HG02981 (cell line): Measurements from ENCODE around the gene TICRR.
"Not testable (repeated sequence)": the region's sequence is repeated elsewhere in the genome, so short reads cannot be mapped to it uniquely, and the experiment has no call there.

Experiments used
- ATAC-seq: cut with Tn5 transposase; IDR thresholded peaks from one replicate; pipeline ENCODE4 v1.9.1; 2021; ENCODE audit warnings: mild to moderate bottlenecking, moderate library complexity; ENCODE audit not compliant: unreplicated experiment

The TICRR gene, protein sequence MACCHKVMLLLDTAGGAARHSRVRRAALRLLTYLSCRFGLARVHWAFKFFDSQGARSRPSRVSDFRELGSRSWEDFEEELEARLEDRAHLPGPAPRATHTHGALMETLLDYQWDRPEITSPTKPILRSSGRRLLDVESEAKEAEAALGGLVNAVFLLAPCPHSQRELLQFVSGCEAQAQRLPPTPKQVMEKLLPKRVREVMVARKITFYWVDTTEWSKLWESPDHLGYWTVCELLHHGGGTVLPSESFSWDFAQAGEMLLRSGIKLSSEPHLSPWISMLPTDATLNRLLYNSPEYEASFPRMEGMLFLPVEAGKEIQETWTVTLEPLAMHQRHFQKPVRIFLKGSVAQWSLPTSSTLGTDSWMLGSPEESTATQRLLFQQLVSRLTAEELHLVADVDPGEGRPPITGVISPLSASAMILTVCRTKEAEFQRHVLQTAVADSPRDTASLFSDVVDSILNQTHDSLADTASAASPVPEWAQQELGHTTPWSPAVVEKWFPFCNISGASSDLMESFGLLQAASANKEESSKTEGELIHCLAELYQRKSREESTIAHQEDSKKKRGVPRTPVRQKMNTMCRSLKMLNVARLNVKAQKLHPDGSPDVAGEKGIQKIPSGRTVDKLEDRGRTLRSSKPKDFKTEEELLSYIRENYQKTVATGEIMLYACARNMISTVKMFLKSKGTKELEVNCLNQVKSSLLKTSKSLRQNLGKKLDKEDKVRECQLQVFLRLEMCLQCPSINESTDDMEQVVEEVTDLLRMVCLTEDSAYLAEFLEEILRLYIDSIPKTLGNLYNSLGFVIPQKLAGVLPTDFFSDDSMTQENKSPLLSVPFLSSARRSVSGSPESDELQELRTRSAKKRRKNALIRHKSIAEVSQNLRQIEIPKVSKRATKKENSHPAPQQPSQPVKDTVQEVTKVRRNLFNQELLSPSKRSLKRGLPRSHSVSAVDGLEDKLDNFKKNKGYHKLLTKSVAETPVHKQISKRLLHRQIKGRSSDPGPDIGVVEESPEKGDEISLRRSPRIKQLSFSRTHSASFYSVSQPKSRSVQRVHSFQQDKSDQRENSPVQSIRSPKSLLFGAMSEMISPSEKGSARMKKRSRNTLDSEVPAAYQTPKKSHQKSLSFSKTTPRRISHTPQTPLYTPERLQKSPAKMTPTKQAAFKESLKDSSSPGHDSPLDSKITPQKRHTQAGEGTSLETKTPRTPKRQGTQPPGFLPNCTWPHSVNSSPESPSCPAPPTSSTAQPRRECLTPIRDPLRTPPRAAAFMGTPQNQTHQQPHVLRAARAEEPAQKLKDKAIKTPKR (N-terminal part only)

DNA sequence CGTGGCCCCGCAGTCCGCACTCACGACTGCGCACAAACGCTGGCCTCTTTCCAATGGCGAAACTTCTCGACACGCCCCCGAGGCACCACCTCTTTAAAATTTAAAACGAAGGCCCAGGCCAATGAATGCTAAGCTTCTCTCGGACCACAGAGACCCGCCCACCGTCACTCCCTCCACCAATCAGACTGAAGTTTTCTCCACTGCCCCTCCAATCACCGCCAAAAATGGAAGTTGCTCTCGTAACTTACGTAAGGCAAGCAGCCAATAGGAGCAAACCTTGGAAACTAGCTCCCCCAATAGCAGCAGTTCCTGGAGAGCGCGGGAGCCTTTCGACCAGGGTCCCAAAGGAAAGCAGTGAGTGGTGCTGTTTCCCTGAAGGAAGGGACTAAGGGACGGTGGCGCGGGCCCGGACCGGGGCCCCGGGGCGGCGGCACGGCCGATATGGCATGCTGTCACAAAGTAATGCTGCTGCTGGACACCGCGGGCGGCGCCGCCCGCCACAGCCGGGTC, at the start of gene TICRR:
Gene TICRR, plus strand, starts transcription at position 324 of the 510 bp plus-strand sequence. Its CDS starts 118 bp downstream, at position 442.
- peak; percentile 93 for ATAC-seq

DNA sequence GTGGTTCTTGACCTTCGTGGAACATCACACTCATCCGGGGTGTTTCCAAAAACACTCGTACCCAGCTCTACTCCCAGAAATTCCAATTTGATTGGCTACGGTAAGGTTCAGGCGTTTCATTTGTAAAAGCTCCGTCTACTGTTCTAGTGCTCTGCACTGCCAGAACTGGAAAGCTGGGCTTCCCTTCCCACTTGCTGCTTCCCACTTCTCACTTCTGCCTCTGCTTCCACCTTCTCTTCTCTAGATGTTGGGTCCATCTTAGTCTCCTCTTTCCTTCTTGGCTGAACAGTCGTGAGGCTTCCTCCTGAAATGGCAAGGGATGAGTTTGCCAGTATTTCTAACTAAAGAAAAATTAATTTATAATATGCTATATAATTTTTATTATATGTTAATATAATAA, 49.1 kb upstream of the TICRR start:
- ATAC-seq, result no peak

DNA sequence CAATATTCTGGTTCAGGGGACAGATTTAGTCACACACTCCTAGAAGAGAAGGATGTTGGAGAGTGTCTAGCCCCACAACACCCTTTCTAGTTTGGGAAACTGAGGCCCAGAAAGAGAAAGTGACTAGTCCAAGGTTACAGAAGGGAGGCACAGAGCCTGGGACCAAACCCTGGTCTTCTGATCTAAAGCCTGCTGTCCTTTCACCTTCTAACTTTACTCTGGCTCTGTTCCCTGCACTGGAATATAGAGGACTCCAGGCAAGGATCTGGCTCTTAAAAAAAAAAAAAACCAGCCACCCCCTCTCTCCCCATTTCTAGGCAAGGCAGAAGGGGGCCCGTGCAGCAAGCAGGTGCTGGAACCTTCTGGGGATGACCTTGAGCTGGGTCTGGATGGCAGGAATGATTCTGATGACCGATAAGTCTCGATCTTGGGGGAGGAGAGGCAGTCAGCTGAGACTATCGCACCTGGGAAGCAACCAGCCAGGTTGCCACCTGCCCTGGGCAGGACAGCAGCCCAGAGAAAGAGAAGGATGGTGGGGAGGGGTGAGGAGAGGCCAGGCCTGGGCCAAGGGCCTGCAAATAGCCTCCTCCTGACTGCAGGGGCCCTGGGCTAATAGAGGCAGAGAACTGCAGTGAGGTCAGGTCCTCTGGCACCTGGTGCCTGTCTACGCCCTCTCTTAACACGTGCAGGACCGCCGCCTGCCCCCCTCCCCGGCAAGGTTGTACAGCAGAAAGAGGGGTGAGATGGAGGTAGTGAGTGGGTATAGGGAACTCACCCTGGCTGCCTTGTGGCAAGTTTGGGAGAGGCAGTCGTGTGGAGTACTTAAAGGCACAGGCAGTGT, 48.4 kb upstream of the TICRR start:
- no peak for ATAC-seq

DNA sequence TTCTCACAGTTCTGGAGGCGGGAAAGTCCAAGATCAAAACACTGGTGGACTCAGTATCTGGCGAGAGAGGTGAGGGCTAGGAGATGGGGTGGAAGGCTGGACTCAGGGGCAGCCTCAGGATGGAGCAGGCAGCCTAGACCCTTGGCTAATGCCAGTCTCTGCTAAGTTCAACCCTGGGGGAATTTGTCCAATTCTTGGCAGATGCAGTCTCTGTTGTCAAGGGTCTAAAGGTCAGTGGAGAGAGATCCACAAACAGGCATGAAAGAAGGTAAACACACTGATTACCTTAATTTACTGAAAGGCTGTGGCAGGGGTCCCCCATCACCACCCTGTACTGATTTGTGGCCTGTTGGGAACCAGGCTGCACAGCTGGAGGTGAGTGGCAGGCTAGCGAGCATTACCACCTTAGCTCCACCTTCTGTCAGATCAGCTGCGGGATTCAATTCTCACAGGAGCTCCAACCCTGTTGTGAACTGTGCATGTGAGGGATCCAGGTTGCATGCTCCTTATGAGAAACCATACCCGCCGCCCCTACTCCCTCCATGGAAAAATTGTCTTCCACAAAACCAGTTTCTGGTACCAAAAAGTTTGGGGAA, 46.4 kb upstream of the TICRR start:
- ATAC-seq, result no peak

DNA sequence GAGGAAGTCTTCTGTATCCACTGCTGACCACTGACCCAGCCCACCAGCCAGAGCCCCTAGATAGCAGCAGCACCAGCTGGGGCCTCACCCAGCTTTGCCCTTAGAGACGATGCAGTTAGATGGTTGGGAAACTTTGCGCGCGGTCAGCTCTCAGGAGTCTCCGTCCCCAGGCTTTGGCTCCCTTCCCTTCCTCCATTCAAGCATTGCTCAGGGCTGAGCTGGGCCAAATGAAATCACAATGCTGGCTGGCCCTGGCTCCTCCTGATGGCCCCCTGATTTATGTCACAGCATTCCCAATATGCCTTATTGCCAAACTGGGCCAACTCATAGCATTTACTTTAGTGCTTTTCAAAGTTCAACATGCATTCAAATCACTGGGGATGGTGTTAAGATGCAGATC, 44.3 kb upstream of the TICRR start:
- ATAC-seq, result no peak

DNA sequence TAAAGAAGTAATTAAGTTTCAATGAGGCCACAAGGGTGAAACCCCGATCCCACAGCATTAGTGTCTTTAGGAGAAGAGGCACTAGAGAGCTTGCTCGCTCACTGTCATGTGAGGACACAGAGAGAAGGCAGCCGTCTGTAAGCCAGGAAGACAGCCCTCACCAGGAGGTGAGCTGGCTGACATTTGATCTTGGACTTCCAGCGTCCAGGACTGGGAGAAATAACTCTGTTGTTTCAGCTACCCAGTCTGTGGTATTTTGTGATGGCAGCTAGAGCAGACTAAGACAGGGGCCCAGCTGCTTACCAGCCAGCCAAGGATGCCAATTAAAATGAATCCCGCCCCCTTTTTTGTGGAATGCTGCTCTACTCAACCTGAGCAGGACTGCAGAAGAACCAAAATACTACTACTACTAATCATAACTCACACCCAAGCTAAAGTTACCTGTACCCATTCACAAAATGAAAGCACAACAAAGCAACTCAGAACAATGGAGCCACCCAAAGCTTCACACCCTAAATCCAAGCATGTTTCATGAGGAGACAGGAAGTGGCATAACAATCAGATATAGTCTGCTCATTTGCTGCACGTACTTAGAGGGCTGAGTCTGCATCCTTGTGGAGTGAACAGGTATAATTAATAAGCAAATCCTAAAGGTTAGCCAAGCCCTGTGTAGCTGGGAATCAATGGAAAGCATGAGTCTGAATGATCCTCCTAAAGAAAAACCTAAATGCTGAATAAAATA, 43.3 kb upstream of the TICRR start:
- ATAC-seq, result no peak

DNA sequence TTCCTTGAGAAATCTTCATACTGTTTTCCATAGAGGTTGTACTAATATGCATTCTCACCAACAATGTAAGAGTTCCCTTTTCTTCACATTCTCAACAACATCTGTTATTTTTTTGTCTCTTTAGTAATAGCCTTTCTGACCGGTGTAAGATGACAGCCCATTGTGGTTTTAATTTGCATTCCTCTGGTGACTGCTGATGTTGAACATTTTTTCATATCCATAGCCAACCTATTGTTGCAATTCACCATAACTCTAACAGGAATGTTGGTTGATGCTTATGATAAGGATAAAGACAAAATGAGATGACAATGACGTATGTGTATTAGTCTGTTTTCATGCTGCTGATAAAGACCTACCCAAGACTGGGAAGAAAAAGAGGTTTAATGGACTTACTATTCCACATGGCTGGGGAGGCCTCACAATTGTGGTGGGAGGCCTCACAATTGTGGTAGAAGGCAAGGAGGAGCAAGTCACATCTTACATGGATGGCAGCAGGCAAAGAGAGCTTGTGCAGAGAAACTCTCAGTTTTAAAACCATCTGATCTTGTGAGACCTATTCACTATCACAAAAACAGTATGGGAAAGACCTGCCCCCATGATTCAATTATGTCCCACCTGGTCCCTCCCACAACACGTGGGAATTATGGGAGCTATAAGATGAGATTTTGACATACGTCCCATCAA, 41.3 kb upstream of the TICRR start:
- ATAC-seq, result no peak

DNA sequence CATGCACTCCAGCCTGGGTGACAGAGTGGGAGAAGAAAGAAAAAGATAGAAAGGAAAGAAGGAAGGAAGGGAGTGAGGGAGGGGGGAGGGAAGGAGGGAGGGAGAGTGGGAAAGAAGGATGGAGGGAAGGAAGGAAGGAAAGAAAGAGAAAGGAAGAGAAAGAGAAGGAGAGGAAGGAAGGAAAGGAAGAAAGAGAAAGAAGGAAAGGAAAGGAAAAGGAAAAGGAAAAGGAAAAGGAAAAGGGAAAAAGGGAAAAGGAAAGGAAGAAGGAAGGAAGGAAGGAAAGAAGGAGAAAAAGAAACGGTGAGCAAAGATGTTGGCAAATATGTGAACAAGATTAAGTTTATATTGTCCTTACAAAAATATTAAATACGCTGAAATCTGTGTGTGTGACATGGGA, 36.2 kb upstream of the TICRR start:
- ATAC-seq, result no peak

DNA sequence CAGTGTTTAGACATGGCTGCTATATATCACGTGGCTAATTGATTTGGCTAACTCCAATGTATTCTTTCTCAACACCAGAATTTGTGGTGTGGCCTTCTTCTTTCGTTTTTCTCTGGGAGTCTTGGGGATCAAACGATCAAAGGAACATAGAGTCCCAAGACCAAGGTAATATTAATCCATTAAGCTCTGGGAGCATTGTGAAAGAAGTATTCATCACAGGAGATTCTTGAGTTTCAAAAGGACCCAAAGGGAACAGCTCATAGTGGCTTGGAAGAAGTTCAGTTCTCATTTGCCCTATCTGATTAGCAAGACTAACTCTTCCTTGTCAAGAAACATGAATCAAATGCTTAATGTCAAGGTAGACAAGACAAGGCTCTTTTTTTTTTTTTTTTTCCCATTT, 32.9 kb upstream of the TICRR start:
- ATAC-seq, result no peak

DNA sequence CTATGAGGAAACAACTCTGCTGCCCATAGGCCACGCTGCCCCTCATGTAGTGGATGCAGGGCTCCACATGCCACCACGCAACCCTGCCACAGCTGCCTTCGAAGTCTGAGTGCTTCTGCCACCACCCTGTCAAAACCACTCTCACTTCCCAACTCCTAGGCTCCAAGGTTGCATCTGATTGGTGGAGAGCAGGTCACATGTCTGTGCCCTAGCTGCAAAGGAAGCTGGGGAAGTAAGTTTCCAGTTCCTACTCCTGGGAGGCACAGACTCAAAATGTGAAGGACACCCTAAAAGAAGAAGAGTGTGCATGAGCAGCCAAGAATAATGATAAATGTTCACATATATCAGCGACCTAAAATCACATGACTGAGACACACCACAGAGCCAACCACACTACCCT, 31.9 kb upstream of the TICRR start:
- ATAC-seq, result no peak

DNA sequence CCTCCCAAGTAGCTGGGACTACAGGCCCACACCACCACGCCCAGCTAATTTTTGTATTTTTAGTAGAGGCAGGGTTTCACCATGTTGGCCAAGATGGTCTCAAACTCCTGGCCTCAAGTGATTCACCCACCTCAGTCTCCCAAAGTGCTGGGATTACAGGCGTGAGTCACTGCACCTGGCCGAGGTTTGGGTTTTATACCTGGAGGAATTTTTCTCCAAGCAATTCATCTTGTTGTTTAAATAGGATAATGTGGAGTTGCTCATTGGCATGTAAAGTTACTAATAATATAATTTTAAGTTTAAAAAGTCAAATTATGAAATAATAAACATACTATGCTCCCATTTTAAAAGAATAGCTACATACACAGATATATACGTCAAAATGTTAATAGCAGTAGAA, 26.1 kb upstream of the TICRR start:
- ATAC-seq, result not testable (repeated sequence)

DNA sequence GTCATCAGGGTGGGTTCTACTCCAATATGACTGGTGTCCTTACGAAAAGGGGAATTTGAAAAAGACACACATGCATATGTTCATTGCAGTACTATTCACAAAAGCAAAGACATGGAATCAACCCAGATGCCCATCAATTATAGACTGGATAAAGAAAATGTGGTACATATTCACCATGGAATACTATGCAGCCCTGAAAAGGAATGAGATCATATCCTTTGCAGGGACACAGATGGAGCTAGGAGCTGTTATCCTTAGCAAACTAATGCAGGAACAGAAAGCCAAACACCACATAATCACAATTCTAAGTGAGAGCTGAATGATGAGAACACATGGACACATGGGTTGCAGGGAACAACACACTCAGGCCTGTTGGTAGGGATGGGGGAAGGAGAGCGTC, 24.8 kb upstream of the TICRR start:
- ATAC-seq, result no peak

DNA sequence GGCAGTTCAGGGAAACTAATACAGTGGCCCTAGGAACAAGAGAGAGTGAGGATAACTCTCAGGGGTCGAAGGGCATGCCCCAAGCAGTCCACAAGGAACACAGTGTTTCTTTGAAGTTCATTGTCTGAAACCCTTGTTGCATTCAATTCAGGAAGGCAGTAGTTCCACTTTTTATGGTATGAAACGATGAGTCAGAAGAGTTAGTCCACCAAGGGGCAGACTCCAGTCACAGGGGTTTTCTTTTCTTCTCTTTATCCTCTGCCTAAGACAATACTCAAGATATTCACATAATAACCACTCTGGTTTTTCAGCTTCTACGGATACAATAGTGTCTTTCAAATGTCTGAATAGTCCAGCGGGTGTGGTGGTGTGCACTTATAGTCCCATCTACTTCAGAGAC, 23.7 kb upstream of the TICRR start:
- no peak for ATAC-seq

DNA sequence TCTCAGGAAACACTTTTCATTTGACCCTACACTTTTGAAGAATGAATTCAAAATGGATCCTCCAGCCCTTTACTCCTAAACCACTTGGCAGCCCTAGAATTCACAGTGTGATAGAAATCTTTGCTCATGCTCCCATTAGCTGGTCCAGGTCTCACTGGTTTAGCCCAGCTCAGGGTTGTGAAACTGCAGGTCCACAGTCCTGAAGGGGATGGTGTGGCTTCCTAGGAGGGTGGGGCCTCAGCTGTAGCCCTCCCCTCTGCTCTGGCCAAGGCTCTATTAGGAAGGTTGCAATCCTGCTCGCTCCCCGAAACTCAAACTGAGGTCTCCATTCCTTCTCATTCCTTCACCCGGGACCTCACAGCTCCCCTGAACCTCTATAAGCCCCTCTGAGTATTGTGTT, 21.6 kb upstream of the TICRR start:
- no peak for ATAC-seq

DNA sequence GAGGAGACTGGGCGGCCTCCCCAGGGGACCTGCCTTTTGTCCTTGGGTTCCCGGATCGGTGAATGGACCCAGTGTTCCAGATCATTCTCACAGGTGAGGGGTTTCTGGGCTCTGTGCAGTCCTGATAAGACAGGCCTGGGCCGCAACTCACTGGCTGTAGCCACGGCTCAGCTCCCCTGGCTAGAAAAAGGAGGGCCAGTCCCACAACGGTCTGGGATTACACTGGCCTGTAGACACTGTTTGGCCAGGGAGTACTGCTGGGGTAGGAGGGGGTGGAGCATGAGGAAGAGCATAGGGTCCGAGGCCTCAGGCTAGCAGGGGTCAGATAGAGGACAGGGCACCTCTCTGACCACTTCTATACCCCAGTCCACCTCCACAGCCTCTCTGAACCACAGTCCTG, 21.0 kb upstream of the TICRR start:
- ATAC-seq, result no peak

DNA sequence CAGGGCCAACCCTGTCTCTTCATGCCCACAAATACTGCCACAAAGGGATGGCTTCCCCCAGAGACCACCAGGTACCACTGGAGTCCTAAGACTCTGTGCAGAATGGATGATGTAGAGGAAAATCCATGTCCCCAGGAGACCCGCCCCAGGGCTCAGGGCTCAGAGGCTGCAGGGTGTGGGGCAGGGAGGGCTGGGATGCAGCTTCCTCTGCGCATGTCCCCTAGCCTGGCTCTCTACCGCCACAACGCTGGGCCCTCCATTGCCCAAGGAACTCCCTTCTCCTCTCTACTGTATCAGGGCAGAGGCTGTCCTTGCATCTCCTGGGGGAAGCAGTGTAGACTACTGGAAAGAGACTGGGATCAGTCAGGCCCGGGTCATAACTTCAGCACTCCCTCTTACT, 19.5 kb upstream of the TICRR start:
- no peak for ATAC-seq

DNA sequence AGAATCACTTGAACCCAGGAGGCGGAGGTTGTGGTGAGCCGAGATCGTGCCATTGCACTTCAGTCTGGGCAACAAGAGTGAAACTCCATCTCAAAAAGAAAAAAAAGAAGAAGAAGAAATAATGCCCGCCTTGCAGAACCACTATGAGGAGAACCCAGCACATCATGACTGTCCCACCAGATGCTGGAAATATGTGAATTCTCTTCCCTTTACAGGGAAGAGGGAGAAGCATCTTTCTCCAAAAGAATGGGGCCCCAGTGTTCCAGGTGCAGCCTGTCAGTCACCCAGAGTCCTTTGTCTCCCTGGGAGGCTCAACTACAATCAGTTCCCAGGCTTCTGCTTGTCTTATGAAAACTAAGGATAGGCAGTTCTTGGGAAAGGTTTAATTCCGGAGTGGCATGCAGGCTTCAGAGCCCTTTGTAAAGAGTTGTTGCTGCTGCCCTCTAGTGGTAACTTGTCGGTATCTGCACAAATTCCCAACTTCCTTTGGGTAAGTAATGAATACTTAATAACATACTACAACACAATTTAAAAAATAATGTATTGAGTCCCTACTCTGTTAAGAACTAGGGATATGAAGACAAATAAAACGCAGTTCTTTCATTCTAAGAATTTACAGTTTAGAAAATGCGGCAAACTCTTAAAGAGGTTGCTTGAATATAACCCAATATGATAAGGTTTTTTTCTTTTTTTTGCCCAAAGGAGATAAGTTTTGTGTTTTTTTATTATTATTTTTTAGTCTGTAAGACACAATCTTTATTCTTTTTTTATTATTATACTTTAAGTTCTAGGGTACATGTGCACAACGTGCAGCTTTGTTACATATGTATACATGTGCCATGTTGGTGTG, 18.6 kb upstream of the TICRR start:
- no peak for ATAC-seq
